NCI-H69 (cell line): ENCODE measurements around the gene FOSB.
A peak's percentile ranks its signal among the peaks of the same experiment; 100 is the strongest.

Source experiments
- DNase-seq: peaks from one replicate; lab custom pipeline; 2025; lab: John Stamatoyannopoulos, UW

Gene FOSB

GRCh38 chr19:45442778-45443461 lies 24.9 kb upstream of the FOSB start:
- DNase-seq = peak; percentile 65

GRCh38 chr19:45443462-45444317 lies 24.1 kb upstream of the FOSB start:
- DNase-seq = peak; percentile 85

- DNase-seq = peak; percentile 80
Measured at GRCh38 chr19:45444318-45445041, 23.3 kb upstream of the FOSB start.

GRCh38 chr19:45445139-45445538 lies 22.7 kb upstream of the FOSB start:
- no peak for DNase-seq

- DNase-seq = peak; percentile 61
Measured at GRCh38 chr19:45446295-45446694, 21.5 kb upstream of the FOSB start.

- DNase-seq = no peak
Measured at GRCh38 chr19:45446944-45447343, 20.9 kb upstream of the FOSB start.

GRCh38 chr19:45448425-45448756 lies 19.4 kb upstream of the FOSB start:
- DNase-seq = no peak

- no peak for DNase-seq
Measured at GRCh38 chr19:45448887-45449299, 18.9 kb upstream of the FOSB start.

GRCh38 chr19:45450012-45450333 lies 17.8 kb upstream of the FOSB start:
- no peak for DNase-seq

- peak; percentile 51 for DNase-seq
Measured at GRCh38 chr19:45451131-45451849, 16.5 kb upstream of the FOSB start.

- DNase-seq = no peak
Measured at GRCh38 chr19:45451850-45452387, 15.9 kb upstream of the FOSB start.

GRCh38 chr19:45455707-45456499 lies 11.9 kb upstream of the FOSB start:
- peak; percentile 85 for DNase-seq

GRCh38 chr19:45456500-45456815 lies 11.3 kb upstream of the FOSB start:
- DNase-seq = no peak

- DNase-seq = no peak
Measured at GRCh38 chr19:45457776-45458175, 10.0 kb upstream of the FOSB start.

GRCh38 chr19:45460807-45461347 lies 6.9 kb upstream of the FOSB start:
- no peak for DNase-seq

GRCh38 chr19:45462174-45462573 lies 5.6 kb upstream of the FOSB start:
- no peak for DNase-seq

GRCh38 chr19:45463241-45463640 lies 4.6 kb upstream of the FOSB start:
- no peak for DNase-seq

GRCh38 chr19:45464274-45464673 lies 3.5 kb upstream of the FOSB start:
- no peak for DNase-seq

GRCh38 chr19:45464852-45465441 lies 2.8 kb upstream of the FOSB start:
- no peak for DNase-seq

GRCh38 chr19:45467115-45467455 lies 711 bp upstream of the FOSB start:
- peak; percentile 55 for DNase-seq

GRCh38 chr19:45468159-45468651 lies 409 bp downstream of the FOSB start:
- no peak for DNase-seq
